Activated CD4-positive, alpha-beta T cell treated with anti-CD3 and anti-CD28 coated beads, Interleukin-10, Interleukin-2, amounts not matched to agents 100 ng/mL and 50 ng/mL, durations not matched to agents 16 hours and 8 hours (primary cell): ENCODE results near the gene COPA.
A peak's percentile ranks its signal among the peaks of the same experiment; 100 is the strongest.
"Not testable (repeated sequence)": the region's sequence is repeated elsewhere in the genome, so short reads cannot be mapped to it uniquely, and the experiment has no call there.

Experiments
- DNase-seq: peaks from one replicate; pipeline ENCODE4 v3.0.0-alpha.2; 2020

The COPA gene

DNA sequence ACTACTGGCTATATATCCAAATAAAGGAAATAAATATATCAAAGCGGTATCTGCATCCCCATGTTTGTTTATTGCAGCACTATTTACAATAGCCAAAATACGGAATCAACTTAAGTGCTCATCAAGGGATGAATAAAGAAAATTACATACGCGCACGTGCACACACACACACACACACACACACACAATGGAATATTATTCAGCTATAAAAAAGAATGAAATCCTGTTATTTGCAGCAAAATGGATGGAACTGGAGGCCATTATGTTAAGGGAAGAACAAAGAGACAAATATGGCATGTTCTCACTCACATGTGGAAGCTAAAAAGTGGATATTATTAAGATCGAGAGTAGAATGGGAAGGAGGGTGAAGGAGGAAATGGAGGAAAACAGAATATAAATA, 20.2 kb downstream of the COPA start:
- no peak for DNase-seq

DNA sequence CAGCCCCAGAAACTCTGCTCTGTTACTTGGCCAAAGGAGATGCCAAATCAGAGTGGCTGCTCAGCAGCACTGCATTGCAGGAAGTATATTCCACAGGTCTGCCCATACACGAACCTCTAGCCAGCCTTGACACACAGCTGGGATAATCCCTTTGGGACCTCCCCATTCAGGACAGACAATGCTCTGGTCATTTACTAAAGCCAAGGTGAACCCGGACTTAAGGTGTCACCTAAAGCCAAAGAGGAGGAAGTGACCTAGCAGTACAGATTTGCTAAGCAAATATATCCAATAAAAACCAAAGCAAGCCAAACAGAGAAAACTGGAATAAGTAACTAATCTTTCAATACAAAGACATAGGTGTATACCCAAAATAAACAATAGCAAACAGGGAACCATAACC, 27.7 kb downstream of the COPA start:
- DNase-seq: no peak

DNA sequence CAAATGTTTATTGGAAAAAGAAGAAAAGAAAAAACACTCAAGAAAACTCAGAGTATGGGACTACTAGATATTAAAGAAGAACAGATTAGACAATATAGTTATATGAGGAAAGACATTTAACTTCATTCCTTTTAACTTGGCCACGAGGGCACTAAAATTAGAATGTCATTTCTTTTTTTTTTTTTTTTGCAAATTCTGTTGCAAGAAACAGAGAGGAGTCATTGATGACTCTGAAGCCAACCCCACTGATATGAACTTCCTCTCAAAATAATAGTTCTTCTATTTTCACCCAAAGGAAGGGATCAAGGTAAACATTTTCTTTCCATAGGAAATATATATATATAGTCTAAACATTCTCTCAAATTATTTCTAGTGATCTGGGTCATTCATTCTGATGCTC, 33.5 kb downstream of the COPA start:
- no peak for DNase-seq

DNA sequence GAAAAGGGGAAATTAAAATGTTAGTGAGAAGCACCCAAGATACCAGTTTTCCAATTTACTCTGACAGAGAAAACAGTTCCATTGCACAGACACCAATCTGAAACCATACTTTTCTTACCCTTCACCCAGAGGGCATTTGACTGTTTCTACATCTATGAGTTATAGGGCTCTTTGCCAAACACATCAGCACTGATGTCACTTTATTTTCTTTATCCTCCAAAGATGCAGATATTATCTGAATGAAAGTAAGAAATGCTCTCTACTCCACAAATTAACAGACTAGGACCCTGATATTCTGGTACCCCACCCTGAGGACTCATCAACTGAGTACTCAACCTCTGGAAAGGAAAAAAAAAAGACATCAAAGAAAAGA, 33.9 kb downstream of the COPA start:
- no peak for DNase-seq

DNA sequence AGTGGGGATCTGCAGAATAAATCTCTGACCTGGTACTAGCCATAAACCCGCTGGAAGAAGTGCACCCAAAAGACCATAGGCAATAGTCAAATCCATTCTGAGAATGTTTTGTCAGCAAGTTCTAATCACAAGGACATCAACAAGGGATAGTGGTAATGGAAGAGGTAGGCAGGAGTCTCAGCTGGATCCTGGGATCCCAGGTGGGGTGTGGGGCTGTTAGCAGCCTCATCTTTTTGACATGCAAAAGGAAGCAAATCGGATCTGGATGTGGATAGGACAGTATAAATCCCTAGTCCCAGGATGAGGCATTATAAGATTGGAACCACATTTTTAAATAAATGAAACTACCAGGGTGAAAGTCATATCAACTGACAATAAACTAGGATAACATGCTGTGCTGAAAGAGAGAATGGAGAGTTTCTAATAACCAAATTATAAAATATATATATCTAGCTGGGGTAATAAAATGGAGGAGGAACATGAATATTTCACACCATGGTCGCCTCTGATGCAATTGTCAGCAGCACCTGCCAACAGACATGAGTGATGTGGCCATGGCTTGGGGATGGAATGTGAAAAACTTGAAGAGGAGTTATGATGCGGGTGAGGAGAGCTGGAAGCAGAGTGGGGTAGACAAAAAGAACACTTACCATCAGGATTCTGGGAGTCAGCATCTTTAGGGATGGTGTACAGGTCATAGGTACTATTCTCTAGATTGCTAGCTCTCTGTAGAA, 34.4 kb downstream of the COPA start:
- no peak for DNase-seq

DNA sequence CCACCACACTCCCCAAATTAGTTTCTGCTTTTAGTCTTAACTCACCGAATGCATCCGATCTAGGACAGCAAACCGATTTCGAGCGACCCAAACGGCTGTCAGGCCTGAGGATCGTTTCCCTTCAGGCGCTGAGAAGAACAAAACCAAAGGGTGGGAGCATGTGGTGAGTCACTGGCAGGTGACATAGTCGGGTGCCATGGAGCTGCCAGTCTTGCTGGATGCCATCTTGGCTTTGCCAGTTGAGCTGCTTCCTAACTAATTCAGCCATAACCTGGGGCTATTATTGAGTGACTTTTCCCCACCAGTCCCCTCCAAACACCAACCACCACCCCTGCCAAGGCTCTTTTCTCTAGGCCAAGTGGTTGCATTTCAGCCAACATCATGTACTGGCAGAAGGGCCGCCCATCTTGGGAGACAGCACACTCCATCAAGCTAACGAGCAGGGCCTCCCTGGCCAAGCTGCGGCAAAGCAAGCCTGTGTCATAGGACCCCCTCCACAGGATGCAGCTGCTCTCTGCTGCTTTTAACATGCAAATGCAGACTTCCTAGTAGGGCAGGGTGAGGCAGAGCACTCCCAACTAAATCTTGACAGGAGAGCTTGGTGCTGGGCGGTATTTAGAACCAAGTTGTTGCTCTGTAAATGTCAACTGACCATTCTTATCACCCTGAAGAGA, 35.8 kb downstream of the COPA start:
- no peak for DNase-seq

DNA sequence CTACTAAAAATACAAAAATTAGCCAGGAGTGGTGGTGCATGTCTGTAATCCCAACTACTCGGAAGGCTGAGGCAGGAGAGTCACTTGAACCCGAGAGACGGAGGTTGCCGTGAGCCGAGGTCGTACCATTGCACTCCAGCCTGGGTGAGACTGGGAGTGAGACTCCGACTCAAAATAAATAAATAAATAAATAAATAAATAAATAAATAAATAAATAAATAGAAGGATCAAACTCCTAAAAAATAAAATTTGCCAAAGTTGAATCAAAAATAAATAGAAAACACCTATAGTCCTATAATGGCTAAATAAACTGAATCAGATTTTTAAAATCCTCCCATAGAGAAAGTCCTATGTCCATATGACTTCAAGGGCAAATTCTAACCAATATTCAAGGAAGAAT, 42.9 kb downstream of the COPA start:
- no peak for DNase-seq

DNA sequence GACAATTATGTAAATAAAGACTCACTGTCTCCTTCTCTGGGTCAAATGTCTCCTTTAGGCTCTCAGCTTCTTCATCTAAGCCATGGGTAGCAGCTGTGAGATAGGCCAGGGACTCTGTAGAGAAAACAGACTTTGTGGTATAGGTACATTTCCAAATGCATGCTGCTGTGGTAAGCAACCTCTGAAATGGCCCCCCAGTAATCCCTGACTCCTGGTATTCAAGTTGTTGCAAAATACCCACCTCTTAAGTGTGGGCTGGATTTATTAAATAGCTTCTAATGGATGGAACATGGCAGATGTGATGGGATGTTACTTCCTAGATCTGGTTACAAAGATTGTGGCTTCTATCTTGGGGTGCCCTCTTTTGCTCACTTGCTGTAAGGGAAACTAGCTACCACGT, 47.0 kb downstream of the COPA start:
- DNase-seq: no peak

DNA sequence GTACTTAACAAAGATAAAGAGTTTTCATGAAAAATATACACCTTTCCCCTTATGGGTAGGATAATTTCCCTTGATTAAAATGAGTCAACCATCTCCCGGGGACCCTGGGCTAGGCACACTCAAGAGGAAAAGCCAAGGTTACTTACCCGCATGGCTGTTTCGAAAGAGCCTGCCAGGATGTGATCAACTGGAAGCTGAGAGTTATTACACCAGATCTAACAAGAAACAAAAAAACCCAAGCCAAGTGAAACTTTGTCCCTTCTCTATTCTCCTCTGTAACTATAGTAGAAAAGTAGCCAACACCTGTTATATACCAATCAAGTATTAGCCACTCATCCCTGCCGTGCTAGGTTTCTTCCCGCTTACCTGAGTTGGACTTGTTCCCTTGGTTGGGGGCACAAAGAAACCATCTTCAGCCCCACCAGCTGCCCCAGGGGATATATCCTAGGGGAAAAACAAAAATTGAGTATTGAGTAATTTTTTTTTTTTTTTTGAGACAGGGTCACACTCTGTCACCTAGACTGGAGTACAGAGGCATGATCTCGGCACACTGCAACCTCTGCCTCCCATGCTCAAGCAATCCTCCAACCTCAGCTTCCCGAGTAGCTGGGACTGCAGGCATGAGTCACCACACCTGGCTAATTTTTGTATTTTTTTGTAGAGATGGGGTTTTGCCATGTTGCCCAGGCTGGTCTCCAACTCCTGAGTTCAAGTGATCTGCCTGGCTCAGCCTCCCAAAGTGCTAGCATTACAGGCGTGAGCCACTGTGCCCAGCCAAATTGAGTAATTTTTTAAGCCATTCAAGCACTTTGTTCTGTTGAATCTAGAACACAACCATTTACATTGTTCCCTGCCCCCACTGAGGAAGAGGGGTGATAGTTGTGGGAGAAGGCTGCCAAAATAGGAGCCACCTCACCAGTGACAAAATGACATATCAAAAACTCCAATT, 49.8 kb downstream of the COPA start:
- no peak for DNase-seq

DNA sequence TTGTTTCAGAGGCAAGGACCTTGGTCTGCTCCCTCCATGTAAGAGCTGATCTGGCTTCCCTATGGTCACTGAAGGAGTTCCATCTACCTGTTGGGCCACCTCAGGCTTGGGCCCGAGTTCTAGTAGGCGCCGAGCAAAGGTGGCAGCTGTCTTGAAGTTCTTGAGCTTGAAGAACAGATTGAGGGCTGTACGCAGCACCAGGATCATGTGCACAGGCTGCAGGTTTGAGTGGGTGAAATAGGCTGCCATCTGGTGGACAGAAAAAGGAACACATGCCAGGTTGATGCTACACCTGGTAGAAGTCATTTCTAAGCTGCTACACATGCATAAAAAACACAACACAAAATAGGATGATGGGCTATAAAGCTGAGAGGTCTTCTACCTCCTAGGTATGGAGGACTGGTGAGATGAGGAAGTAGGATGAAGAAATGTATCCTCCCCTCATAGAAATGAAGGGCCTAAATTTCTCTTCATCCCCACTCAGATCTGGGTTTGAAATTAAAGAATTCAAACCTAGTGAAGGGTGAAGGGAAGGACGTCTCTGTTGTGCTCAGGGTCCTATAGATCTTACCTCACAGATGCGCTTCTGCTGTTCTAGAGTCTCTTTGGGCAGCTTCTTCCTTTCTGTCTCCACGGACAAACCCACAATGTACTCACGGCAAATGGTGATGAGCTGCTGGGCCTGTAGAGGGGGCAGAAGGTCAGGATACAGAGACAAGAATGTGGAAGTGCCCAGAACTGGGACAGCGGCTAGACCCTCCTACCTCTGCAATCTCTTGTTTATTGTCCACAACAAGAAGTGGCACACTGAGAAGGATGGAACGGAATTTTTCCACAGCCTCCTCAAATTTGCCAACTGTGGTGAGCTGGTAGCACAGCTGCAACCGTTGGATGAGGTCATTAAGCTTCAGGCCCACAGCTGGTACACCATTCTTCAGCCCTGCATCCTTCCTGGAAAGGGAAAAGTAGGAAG, 51.5 kb downstream of the COPA start:
- DNase-seq: peak; percentile 75

DNA sequence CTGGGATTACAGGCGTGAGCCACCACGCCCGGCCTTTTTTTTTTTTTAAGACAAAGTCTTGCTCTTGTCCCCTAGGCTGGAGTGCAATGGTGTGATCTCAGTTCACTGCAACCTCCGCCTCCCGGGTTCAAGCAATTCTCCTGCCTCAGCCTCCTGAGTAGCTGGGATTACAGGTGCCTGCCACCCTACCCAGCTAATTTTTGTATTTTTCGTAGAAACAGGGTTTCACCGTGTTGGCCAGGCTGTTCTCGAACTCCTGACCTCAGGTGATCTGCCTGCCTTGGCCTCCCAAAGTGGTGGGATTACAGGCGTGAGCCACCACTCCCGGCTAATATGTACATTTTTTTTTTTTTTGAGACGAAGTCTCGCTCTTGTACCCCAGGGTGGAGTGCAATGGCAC, 55.3 kb downstream of the COPA start:
- DNase-seq: not testable (repeated sequence)

DNA sequence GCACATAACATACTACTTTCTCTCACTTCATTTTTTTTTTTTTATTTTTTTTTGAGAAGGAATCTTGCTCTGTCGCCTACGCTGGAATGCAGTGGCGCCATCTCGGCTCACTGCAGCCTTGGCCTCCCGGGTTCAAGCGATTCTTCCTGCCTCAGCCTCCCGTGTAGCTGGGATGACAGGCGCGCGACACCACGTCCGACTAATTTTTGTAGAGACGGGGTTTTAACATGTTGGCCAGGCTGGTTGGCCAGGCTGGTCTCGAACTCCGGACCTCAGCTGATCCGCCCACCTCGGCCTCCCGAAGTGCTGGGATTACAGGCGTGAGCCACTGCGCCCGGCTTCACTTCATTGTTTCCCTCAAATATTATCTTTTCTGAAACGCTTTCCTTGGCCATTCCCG, 57.5 kb downstream of the COPA start:
- DNase-seq: no peak

DNA sequence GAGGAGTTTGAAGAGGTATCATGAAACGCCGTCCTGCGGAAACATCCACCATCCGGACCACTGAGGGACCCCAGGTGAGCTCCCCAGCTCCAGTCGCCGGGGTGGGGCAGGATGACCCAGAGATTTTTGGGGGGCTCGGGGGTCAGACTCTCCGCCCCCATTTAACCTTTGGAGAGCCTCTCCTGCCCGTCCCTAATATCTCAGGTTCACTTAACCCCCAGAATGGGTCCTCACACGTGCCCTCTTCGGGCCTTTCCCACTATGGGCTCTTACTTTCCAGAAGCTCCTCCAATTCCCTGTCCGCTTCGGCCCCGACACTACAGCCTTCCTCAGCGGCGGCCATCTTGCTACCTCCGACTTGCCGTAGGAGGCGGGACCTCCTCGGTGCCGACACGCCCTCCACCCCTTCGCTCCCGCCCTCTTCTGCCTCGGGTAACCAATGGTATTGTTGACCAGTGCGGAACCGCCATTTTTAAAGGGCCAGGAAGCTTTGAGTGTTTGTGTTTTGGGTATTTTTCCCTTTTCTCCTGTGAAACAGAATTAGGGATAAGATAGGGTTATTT, 58.2 kb downstream of the COPA start, which contains the start of gene PEX19:
PEX19 (minus strand) TSS at position 352 of the 563 bp plus-strand sequence; CDS start at position 343, 9 bp downstream.
- DNase-seq: peak; percentile 96

DNA sequence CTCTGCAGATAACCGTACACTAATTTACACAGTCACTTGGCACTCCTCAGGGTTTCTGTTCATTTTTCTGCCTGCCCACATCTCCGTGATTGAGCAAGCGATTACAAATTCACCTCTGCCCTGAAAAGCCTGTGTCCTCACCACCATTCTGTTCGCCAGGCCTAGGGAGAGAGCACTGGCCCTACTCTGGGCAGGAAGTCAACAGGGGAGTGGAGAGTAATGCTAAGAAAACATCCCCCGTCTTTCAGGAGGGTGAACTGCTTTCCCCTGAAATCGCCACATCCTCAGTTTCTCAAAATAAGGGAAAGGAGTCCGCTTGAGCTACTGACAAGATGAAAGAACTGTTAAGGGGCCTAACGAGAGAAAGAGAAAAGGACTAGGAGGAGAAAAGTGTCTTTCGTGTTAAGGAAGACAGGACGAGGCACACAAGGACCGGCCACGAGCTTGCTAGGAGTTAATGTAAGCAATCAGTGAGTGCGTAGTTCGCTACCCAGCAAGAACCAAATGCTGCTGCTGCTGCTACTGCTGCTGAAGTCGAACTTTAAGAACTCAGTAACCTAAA, 58.7 kb downstream of the COPA start:
- peak; percentile 41 for DNase-seq

DNA sequence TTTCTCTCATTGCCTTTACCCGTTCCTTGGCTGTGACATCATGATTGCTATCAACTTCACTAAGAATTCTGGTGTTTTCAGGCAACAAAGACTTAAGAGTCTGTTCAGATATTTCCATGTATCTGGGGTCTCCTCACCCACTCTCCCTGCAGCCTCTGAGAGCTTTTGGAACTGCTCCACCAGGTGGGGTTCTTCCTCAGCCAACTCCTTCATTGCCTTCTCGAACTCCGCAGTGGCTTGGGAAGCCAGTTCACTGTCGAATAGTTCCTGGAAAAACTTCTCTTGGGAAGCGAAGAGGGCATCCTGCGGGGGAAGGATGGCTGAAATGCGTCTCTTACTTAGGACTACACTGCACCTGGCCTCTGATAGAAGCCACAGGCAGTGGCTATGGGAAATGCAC, 60.2 kb downstream of the COPA start:
- no peak for DNase-seq

DNA sequence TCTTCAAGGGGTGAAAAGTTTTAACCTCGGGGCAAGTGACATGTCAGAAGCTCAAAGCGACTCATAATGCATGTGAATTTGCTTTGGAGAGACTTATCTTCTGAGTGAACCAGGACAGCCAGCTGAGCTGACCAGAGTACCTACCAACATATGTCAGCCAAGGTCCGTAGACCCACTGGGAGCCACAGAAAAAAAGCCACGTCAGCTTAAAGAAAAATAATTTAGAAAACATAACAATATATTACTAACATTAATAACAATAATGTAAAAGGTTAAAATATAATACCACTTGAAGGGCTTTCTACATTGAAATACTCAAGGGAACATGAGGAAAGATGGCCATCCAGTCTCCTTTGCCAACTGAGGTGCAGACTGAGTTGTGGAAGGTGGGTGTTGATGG, 65.1 kb downstream of the COPA start:
- DNase-seq: no peak

DNA sequence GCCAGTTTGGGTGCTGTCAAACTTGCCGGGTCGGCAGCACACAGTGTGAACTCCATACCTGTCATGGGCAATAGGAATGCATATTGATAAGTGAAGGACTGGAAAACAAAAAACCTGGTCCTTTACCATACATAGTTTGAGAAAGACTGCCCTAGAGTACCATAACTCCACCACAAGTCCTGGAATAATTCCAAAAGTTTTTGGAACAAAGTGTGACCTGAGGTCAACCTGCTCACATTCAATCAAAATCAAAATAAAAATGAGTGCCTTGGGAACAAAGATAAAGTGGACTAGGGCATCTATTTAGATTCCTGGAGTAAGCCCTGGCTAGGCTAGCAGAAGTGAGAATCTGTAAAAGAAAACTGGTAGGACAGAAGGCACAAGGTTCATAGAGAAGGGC, 65.7 kb downstream of the COPA start:
- DNase-seq: no peak

DNA sequence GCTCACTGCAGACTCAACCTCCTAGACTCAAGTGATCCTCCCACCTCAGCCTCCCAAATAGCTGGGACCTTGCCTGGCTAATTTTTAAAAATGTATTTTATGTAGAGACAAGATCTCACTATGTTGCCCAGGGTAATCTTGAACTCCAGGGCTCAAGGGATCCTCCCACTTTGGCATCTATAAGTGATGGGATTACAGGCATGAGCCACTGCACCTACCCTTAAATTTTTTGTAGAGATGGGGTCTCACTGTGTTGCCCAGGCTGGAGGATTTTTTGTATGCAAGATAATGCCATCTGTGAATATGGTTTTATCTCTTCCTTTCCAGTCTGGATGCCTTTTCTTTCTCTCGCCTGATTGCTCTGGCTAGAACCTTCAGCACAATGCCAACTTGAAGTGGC, 72.0 kb downstream of the COPA start:
- DNase-seq: no peak

DNA sequence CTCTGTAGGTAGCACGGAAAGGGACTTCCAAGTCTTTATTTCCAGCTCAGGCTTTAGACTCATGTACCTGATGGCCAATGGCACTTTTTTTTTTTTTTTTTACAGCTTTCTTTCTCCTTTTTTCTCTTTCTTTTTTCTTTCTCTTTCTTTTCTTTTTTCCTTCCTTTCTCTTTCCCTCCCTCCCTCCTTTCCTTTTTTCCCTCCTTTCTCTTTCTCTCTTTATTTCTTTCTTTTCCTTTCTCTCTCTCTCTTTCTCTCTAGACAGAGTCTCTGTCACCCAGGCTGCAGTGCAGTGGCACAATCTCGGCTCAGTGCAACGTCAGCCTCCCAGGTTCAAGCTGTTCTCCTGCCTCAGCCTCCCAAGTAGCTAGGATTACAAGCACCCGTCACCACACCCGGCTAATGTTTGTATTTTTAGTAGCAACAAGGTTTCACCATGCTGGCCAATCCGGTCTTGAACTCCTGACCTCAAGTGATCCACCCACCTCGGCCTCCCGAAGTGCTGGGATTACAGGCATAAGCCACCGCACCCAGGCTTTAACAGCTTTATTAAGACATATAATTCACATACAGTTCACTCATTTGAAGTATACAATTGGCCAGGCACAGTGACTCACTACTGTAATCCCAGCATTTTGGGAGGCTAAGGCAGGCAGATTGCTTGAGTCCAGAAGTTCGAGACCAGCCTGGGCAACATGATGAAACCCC, 75.6 kb downstream of the COPA start:
- no peak for DNase-seq

DNA sequence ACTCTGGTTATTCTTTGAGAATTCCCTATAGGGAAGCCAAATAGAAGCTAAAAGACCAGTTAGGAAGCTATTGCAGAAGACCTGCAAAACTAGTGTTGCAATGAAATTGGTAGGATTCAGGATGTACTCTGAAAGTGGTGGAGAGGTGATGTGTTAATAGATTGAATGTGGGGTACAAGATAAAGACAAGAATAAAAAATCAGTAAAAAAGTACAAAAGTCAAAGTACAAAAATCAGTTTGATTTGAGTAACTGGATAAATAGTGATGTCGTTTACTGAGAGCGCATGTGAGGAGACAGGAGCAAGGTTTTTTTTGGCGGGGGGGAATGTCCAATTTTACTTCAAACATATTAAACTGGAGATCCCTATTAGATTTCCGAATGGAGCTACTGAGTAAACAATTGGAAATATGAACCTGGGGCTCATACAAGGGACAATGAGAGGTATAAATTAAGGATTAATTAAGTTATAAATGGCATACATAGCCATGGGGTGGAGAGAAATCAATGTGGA, 78.2 kb downstream of the COPA start:
- DNase-seq: no peak
